Mammary epithelial cell (primary cell): Measurements from ENCODE around the gene ADRA2A.

Experiments used
- CTCF ChIP-seq, 2 donors: IDR thresholded peaks in 1 of 2; conservative IDR thresholded peaks in 1 of 2; 2 replicates each; pipeline ENCODE4 v1.5.1; 2011 to 2012; ENCODE audit warnings: inconsistent platforms in 2 of 2, low read length in 2 of 2, mild to moderate bottlenecking in 2 of 2, control low read depth in 1 of 2, low read depth in 1 of 2; ENCODE audit not compliant: insufficient read depth in 1 of 2; ENCODE audit errors: extremely low read depth in 1 of 2
- EZH2 ChIP-seq: IDR thresholded peaks from 2 replicates; pipeline ENCODE4 v1.6.1; 2012; ENCODE audit warnings: low read length, inconsistent platforms, borderline replicate concordance

GRCh38 chr10:111119637-111120036 lies 42.8 kb downstream of the ADRA2A start:
- no peak for TF ChIP-seq CTCF (conservative IDR thresholded peaks at IDR 0.05 in 1 of 2, IDR thresholded peaks at IDR 0.05 in 1 of 2; ENCODE audit: extremely low read depth in 1 of 2, insufficient read depth in 1 of 2, low read depth in 1 of 2, low read length in 2 of 2)
- no peak for TF ChIP-seq EZH2
